Endothelial cell of umbilical vein (primary cell): ENCODE measurements around the gene NDP. TPM values are rescaled to one million over a fixed set of nuclear protein-coding genes. Genes with fewer than 3 reads are reported as not detected.

Experiments
- BruUV-seq: library from RNA; stranded (reverse); fragments of 400-500 nt; replicated peaks from 2 replicates; lab custom pipeline; 2021; lab: Mats Ljungman, UMichigan
- CTCF ChIA-PET: fragments of 300-600, 350-600 bp; sonication (Branson Sonifier 250); formaldehyde crosslinking; loops from one replicate; lab custom pipeline; 2021; ENCODE audit warnings: antibody characterized with exemption, inconsistent platforms; lab: Charles Lee
- POLR2A ChIA-PET: fragments of 300-600, 350-600 bp; sonication (Branson Sonifier 250); formaldehyde crosslinking; loops from one replicate; lab custom pipeline; 2021; ENCODE audit warnings: antibody characterized with exemption, inconsistent platforms; lab: Charles Lee
- DNase-seq: peaks from one replicate; pipeline ENCODE4 v3.0.0-alpha.2; 2011; ENCODE audit warnings: low read depth, low spot score
- FAIRE-seq: peaks from 2 replicates; lab custom pipeline; 2011; peaks lifted over from hg19 to GRCh38; lab: Jason Lieb, UNC
- H2AFZ ChIP-seq: 2 replicates; pipeline ENCODE4 v1.6.0; 2012; ENCODE audit warnings: low read depth, low read length, control low read depth, inconsistent platforms
- H3K27ac ChIP-seq: 2 replicates; pipeline ENCODE4 v1.5.1; 2011; ENCODE audit warnings: low read depth, mild to moderate bottlenecking, control low read depth, low read length, moderate library complexity; ENCODE audit not compliant: insufficient read depth
- H3K27me3 ChIP-seq, 2 experiments: 2 replicates each; pipeline versions ENCODE4 v1.6.0 to v1.6.1; 2011; ENCODE audit warnings: low read length in 2 of 2, mixed read lengths in 1 of 2; ENCODE audit not compliant: control insufficient read depth in 2 of 2, insufficient read depth in 2 of 2
- H3K36me3 ChIP-seq, 2 experiments: 2 replicates in 1 of 2; 3 replicates in 1 of 2; pipeline ENCODE4 v1.5.1; 2011; ENCODE audit warnings: low read length in 2 of 2, mild to moderate bottlenecking in 1 of 2, moderate library complexity in 1 of 2; ENCODE audit not compliant: control insufficient read depth in 2 of 2, insufficient read depth in 2 of 2; ENCODE audit errors: extremely low read depth in 1 of 2
- H3K4me1 ChIP-seq: 3 replicates; pipeline ENCODE4 v1.5.1; 2011; ENCODE audit warnings: mild to moderate bottlenecking, low read length; ENCODE audit not compliant: control insufficient read depth, insufficient read depth; ENCODE audit errors: extremely low read depth
- H3K4me2 ChIP-seq: 2 replicates; pipeline ENCODE4 v1.6.1; 2011; ENCODE audit warnings: low read length, control low read depth, mixed read lengths; ENCODE audit not compliant: insufficient read depth
- H3K4me3 ChIP-seq, 3 experiments: fragments of 200-600 bp in 1 of 3; sonication (generic), shearing (Covaris generic) in 1 of 3; replicated peaks in 1 of 3; 2 replicates each; pipeline ENCODE4 v1.5.1; 2011 to 2016; ENCODE audit warnings: control low read depth in 3 of 3, low read length in 3 of 3, mild to moderate bottlenecking in 2 of 3, inconsistent platforms in 1 of 3, low read depth in 1 of 3, moderate library complexity in 1 of 3; ENCODE audit not compliant: insufficient read depth in 1 of 3
- H3K79me2 ChIP-seq: 2 replicates; pipeline ENCODE4 v1.6.0; 2012; ENCODE audit warnings: low read length, inconsistent platforms; ENCODE audit not compliant: control insufficient read depth, insufficient read depth
- H3K9ac ChIP-seq: replicated peaks from 2 replicates; pipeline ENCODE3; 2011; ENCODE audit warnings: low read length, control low read depth; ENCODE audit not compliant: insufficient read depth; ENCODE audit errors: extremely low read depth
- H3K9me1 ChIP-seq: replicated peaks from 3 replicates; pipeline ENCODE4 v1.6.0; 2011; ENCODE audit warnings: mild to moderate bottlenecking, low read length; ENCODE audit not compliant: control insufficient read depth, insufficient read depth; ENCODE audit errors: extremely low read depth
- H3K9me3 ChIP-seq: replicated peaks from 2 replicates; pipeline ENCODE4 v1.5.1; 2012; ENCODE audit warnings: low read length, inconsistent platforms; ENCODE audit not compliant: control insufficient read depth, insufficient read depth
- H4K20me1 ChIP-seq: replicated peaks from 2 replicates; pipeline ENCODE3; 2011; ENCODE audit warnings: mild to moderate bottlenecking, low read length; ENCODE audit not compliant: control insufficient read depth, insufficient read depth; ENCODE audit errors: extremely low read depth
- EZH2 ChIP-seq: IDR thresholded peaks from 2 replicates; pipeline ENCODE4 v1.6.1; 2012; ENCODE audit warnings: borderline replicate concordance, low read depth, mild to moderate bottlenecking, moderate library complexity, low read length, inconsistent platforms; ENCODE audit not compliant: severe bottlenecking
- FOS ChIP-seq: IDR thresholded peaks from 2 replicates; pipeline ENCODE4 v1.6.1; 2011; ENCODE audit warnings: mild to moderate bottlenecking, low read length, moderate library complexity, borderline replicate concordance; ENCODE audit not compliant: insufficient read depth
- GATA2 ChIP-seq: IDR thresholded peaks from 2 replicates; pipeline ENCODE4 v1.7.0; 2011; ENCODE audit warnings: low read depth, mild to moderate bottlenecking, moderate library complexity, mixed read lengths, low read length; ENCODE audit not compliant: insufficient read length, insufficient read depth
- JUN ChIP-seq: IDR thresholded peaks from 2 replicates; pipeline ENCODE4 v1.6.1; 2011; ENCODE audit warnings: borderline replicate concordance, low read depth; ENCODE audit not compliant: insufficient read length, insufficient read depth
- MYC ChIP-seq: IDR thresholded peaks from one replicate; pipeline ENCODE4 v1.6.1; 2011; ENCODE audit warnings: mild to moderate bottlenecking, low read depth, low read length
- POLR2A ChIP-seq: IDR thresholded peaks from 2 replicates; pipeline ENCODE4 v1.6.1; 2012; ENCODE audit warnings: low read depth, mild to moderate bottlenecking, control low read depth, low read length
- POLR2AphosphoS5 ChIP-seq: IDR thresholded peaks from 2 replicates; pipeline ENCODE4 v1.6.1; 2012; ENCODE audit warnings: low read depth, mild to moderate bottlenecking, control low read depth, low read length, moderate library complexity; ENCODE audit not compliant: insufficient read depth
- dilution Hi-C: fragments of 300-500 bp; cut with MboI; formaldehyde crosslinking; loops from one replicate; pipeline ENCODE4 v1.15.0; 2019; ENCODE audit warnings: low sequenced_read_pairs; ENCODE audit not compliant: extremely low pct_ligation_motif_present
- intact Hi-C: fragments of 100-400 bp; cut with micrococcal nuclease; formaldehyde crosslinking; loops from one replicate; pipeline ENCODE4 v1.10.0; 2022
- polyA plus RNA-seq, 4 experiments: library from polyadenylated mRNA; depleted of rRNA in 3 of 4; stranded (reverse) in 3 of 4; unstranded in 1 of 4; fragments of >200 nt; gene quantifications; 2 replicates each; pipeline versions ENCODE4 v1.2.1 to v1.2.3, GENCODE V29; 2011 to 2012; ENCODE audit warnings: missing spikeins in 1 of 4
- total RNA-seq: library from RNA; stranded (reverse); gene quantifications from 2 replicates; pipeline ENCODE4 v1.2.3, GENCODE V29; 2021
- TF ChIP-seq, protein P1 (sequence below): IDR thresholded peaks from 2 replicates; pipeline ENCODE4 v1.6.1; 2011; ENCODE audit not compliant: insufficient read depth, insufficient read length
- TF ChIP-seq, protein P2 (sequence below), 2 donors: IDR thresholded peaks; 1 replicate in 1 of 2; 2 replicates in 1 of 2; pipeline ENCODE4 v1.5.1; 2011; ENCODE audit warnings: low read length in 2 of 2, mild to moderate bottlenecking in 2 of 2, moderate library complexity in 2 of 2, control low read depth in 1 of 2, inconsistent platforms in 1 of 2, low read depth in 1 of 2; ENCODE audit not compliant: insufficient read depth in 1 of 2; ENCODE audit errors: extremely low read depth in 1 of 2

Gene NDP
- total and polyA plus RNA-seq, 2 donors (not counting 3 experiments of a cell fraction or from before 2014, with no cell fraction given): 0.58 to 0.60 TPM

- no peaks in the 10 kb centered on the region for H3K27me3 ChIP-seq
- H2AFZ ChIP-seq: no peak overlapping the region
- ChIA-PET CTCF (no interaction called here), POLR2A (no interaction called here)
- no peak for FAIRE-seq
- H4K20me1 ChIP-seq: no peaks in the 10 kb centered on the region
- H3K4me2 ChIP-seq: no peak overlapping the region
- H3K9me3 ChIP-seq: no peaks in the 10 kb centered on the region
- no peak overlapping the region for H3K9ac ChIP-seq
- DNase-seq: no peak
- no peaks in the 10 kb centered on the region for H3K36me3 ChIP-seq
- BruUV-seq: no TSS peak
- H3K27ac ChIP-seq: no peak overlapping the region
- intact Hi-C loops: no loop called here
- no peaks in the 10 kb centered on the region for H3K9me1 ChIP-seq
- dilution Hi-C loops: no loop called here
- no peak overlapping the region for H3K4me3 ChIP-seq
- no peak for TF ChIP-seq POLR2AphosphoS5
- no peak for TF ChIP-seq GATA2
- no peak for TF ChIP-seq POLR2A
- no peak for TF ChIP-seq JUN
- TF ChIP-seq, protein P1, sequence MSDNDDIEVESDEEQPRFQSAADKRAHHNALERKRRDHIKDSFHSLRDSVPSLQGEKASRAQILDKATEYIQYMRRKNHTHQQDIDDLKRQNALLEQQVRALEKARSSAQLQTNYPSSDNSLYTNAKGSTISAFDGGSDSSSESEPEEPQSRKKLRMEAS: no peak
- TF ChIP-seq FOS: no peak
- no peak for TF ChIP-seq EZH2
- TF ChIP-seq MYC: no peak
- TF ChIP-seq, protein P2, sequence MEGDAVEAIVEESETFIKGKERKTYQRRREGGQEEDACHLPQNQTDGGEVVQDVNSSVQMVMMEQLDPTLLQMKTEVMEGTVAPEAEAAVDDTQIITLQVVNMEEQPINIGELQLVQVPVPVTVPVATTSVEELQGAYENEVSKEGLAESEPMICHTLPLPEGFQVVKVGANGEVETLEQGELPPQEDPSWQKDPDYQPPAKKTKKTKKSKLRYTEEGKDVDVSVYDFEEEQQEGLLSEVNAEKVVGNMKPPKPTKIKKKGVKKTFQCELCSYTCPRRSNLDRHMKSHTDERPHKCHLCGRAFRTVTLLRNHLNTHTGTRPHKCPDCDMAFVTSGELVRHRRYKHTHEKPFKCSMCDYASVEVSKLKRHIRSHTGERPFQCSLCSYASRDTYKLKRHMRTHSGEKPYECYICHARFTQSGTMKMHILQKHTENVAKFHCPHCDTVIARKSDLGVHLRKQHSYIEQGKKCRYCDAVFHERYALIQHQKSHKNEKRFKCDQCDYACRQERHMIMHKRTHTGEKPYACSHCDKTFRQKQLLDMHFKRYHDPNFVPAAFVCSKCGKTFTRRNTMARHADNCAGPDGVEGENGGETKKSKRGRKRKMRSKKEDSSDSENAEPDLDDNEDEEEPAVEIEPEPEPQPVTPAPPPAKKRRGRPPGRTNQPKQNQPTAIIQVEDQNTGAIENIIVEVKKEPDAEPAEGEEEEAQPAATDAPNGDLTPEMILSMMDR (IDR thresholded peaks at IDR 0.05; ENCODE audit: extremely low read depth in 1 of 2, insufficient read depth in 1 of 2, low read depth in 1 of 2, low read length in 2 of 2): no peak
- H3K79me2 ChIP-seq: no peaks in the 10 kb centered on the region
- H3K4me1 ChIP-seq: no peaks in the 10 kb centered on the region
These were observed 64.0 kb downstream of the NDP start for GRCh38 chrX:43909141-43909540.
